IPS DF 6.9 (cell line): Measurements from ENCODE around the gene DNAAF1.

Experiments
- DNase-seq: peaks from one replicate; pipeline ENCODE4 v3.0.0-alpha.2; 2013; ENCODE audit warnings: low read depth, low spot score
- H3K27ac ChIP-seq: one replicate; pipeline ENCODE4 v1.5.1; 2013; ENCODE audit warnings: low read length, control low read depth
- H3K27me3 ChIP-seq: 2 replicates; pipeline ENCODE4 v1.6.1; 2013; ENCODE audit warnings: mild to moderate bottlenecking, low read length; ENCODE audit not compliant: control insufficient read depth, insufficient read depth
- H3K36me3 ChIP-seq: 2 replicates; pipeline ENCODE4 v1.6.1; 2013; ENCODE audit warnings: low read length; ENCODE audit not compliant: control insufficient read depth, insufficient read depth
- H3K4me1 ChIP-seq: 2 replicates; pipeline ENCODE4 v1.6.1; 2013; ENCODE audit warnings: low read length; ENCODE audit not compliant: control insufficient read depth, insufficient read depth
- H3K4me3 ChIP-seq: 2 replicates; pipeline ENCODE4 v1.5.1; 2013; ENCODE audit warnings: mild to moderate bottlenecking, low read length
- H3K9me3 ChIP-seq: 2 replicates; pipeline ENCODE4 v1.6.1; 2013; ENCODE audit warnings: low read length, inconsistent platforms; ENCODE audit not compliant: control insufficient read depth, insufficient read depth
- WGBS: extraction: QIAGEN DNeasy Blood & Tissue Kit; methylation state at CpG from one replicate; pipeline ENCODE4 v1.1.7; 2013; ENCODE audit warnings: mixed read lengths, missing lambda C conversion rate; ENCODE audit not compliant: insufficient read length, insufficient coverage; 5-methylcytosine and 5-hydroxymethylcytosine counted together

Gene DNAAF1

GRCh38 chr16:84124257-84125073, 20.6 kb upstream of the DNAAF1 start:
- DNase-seq = no peak
- no peak overlapping the region for H3K4me3 ChIP-seq
- WGBS = no CpG with 5 or more reads among the region's 7 CpGs
- H3K36me3 ChIP-seq = peaks cover 6% of the 10 kb centered on the region; the same call in 1 of the 2 replicates
- no peaks in the 10 kb centered on the region for H3K4me1 ChIP-seq
- no peaks in the 10 kb centered on the region for H3K27me3 ChIP-seq
- H3K9me3 ChIP-seq = no peaks in the 10 kb centered on the region
- no peak overlapping the region for H3K27ac ChIP-seq

- Histone ChIP-seq H3K27me3 (no peaks in the 10 kb centered on the region; the same call in 1 of the 2 replicates), H3K27ac (no peak overlapping the region), H3K36me3 (peaks cover 11% of the 10 kb centered on the region; the same call in 1 of the 2 replicates), H3K4me1 (peaks cover 2% of the 10 kb centered on the region), H3K9me3 (no peaks in the 10 kb centered on the region), H3K4me3 (no peak overlapping the region)
- no CpG with 5 or more reads among the region's 5 CpGs for WGBS
- no peak for DNase-seq
Measured at GRCh38 chr16:84131117-84131516, 14.0 kb upstream of the DNAAF1 start.

GRCh38 chr16:84132527-84133285, 12.4 kb upstream of the DNAAF1 start:
- H3K27me3 ChIP-seq = no peaks in the 10 kb centered on the region; the same call in 1 of the 2 replicates
- peaks cover 11% of the 10 kb centered on the region for H3K36me3 ChIP-seq
- no peak for DNase-seq
- H3K4me3 ChIP-seq = no peak overlapping the region
- peaks cover 4% of the 10 kb centered on the region for H3K4me1 ChIP-seq
- WGBS = no CpG with 5 or more reads among the region's 7 CpGs
- no peaks in the 10 kb centered on the region for H3K9me3 ChIP-seq
- H3K27ac ChIP-seq = no peak overlapping the region

- H3K4me1 ChIP-seq = peaks cover 7% of the 10 kb centered on the region
- no peaks in the 10 kb centered on the region for H3K9me3 ChIP-seq
- DNase-seq = no peak
- H3K4me3 ChIP-seq = no peak overlapping the region
- H3K36me3 ChIP-seq = no peaks in the 10 kb centered on the region; the same call in 1 of the 2 replicates
- no peaks in the 10 kb centered on the region for H3K27me3 ChIP-seq
- WGBS = no CpG with 5 or more reads among the region's 11 CpGs
- no peak overlapping the region for H3K27ac ChIP-seq
Measured at GRCh38 chr16:84136331-84137125, 8.6 kb upstream of the DNAAF1 start.

- no CpG with 5 or more reads among the region's 8 CpGs for WGBS
- Histone ChIP-seq H3K27me3 (no peaks in the 10 kb centered on the region), H3K4me3 (no peak overlapping the region), H3K9me3 (no peaks in the 10 kb centered on the region), H3K36me3 (no peaks in the 10 kb centered on the region; the same call in 1 of the 2 replicates), H3K4me1 (peaks cover 7% of the 10 kb centered on the region), H3K27ac (no peak overlapping the region)
- no peak for DNase-seq
Measured at GRCh38 chr16:84137287-84137686, 7.8 kb upstream of the DNAAF1 start.

GRCh38 chr16:84137769-84138357, 7.2 kb upstream of the DNAAF1 start:
- WGBS = no CpG with 5 or more reads among the region's 7 CpGs
- Histone ChIP-seq H3K27ac (no peak overlapping the region), H3K9me3 (no peaks in the 10 kb centered on the region), H3K4me1 (peaks cover 6% of the 10 kb centered on the region), H3K27me3 (no peaks in the 10 kb centered on the region), H3K4me3 (no peak overlapping the region), H3K36me3 (no peaks in the 10 kb centered on the region; the same call in 1 of the 2 replicates)
- no peak for DNase-seq

GRCh38 chr16:84138500-84138823, 6.6 kb upstream of the DNAAF1 start:
- WGBS = no CpG with 5 or more reads among the region's 2 CpGs
- Histone ChIP-seq H3K36me3 (no peaks in the 10 kb centered on the region; the same call in 1 of the 2 replicates), H3K27me3 (no peaks in the 10 kb centered on the region), H3K4me1 (peaks cover 6% of the 10 kb centered on the region), H3K27ac (no peak overlapping the region), H3K4me3 (no peak overlapping the region), H3K9me3 (no peaks in the 10 kb centered on the region)
- DNase-seq = no peak

GRCh38 chr16:84138824-84139627, 6.1 kb upstream of the DNAAF1 start:
- Histone ChIP-seq H3K27ac (no peak overlapping the region), H3K36me3 (no peaks in the 10 kb centered on the region; the same call in 1 of the 2 replicates), H3K4me3 (no peak overlapping the region), H3K4me1 (peaks cover 6% of the 10 kb centered on the region), H3K9me3 (no peaks in the 10 kb centered on the region), H3K27me3 (no peaks in the 10 kb centered on the region)
- WGBS = no CpG with 5 or more reads among the region's 14 CpGs
- DNase-seq = no peak

- no peak overlapping the region for H3K4me3 ChIP-seq
- no peaks in the 10 kb centered on the region for H3K27me3 ChIP-seq
- peaks cover 6% of the 10 kb centered on the region for H3K4me1 ChIP-seq
- no peak overlapping the region for H3K27ac ChIP-seq
- H3K36me3 ChIP-seq = no peaks in the 10 kb centered on the region; the same call in 1 of the 2 replicates
- no peak for DNase-seq
- WGBS = no CpG with 5 or more reads among the region's 6 CpGs
- no peaks in the 10 kb centered on the region for H3K9me3 ChIP-seq
Measured at GRCh38 chr16:84139628-84140258, 5.4 kb upstream of the DNAAF1 start.
